Neural cell (in vitro differentiated cells): ENCODE results near the gene SFRP5. TPM values are rescaled to one million over a fixed set of nuclear protein-coding genes. Genes with fewer than 3 reads are reported as not detected.

Experiments
- H2AFZ ChIP-seq: fragments of 200-600, 300-800 bp; sonication (generic), shearing (Covaris generic); 2 replicates; pipeline ENCODE4 v1.6.0; 2014; ENCODE audit warnings: low read depth, mild to moderate bottlenecking, antibody characterized with exemption, low read length, moderate library complexity
- H3F3A ChIP-seq: fragments of 200-600 bp; shearing (Covaris generic); 2 replicates; pipeline ENCODE4 v1.6.1; 2016; ENCODE audit warnings: mild to moderate bottlenecking, moderate library complexity, mixed read lengths, antibody characterized with exemption, low read length; ENCODE audit not compliant: insufficient read depth, poor library complexity, severe bottlenecking
- H3K27ac ChIP-seq: fragments of 200-600, 300-800 bp; sonication (generic), shearing (Covaris generic); 2 replicates; pipeline ENCODE4 v1.5.1; 2014; ENCODE audit warnings: mild to moderate bottlenecking, low read length, moderate library complexity
- H3K27me3 ChIP-seq: fragments of 300-800, 200-600 bp; sonication (generic), shearing (Covaris generic); 2 replicates; pipeline ENCODE4 v1.6.0; 2014; ENCODE audit warnings: mild to moderate bottlenecking, low read depth, low read length, moderate library complexity; ENCODE audit not compliant: insufficient read depth
- H3K36me3 ChIP-seq: fragments of 300-800, 200-600 bp; sonication (generic), shearing (Covaris generic); 2 replicates; pipeline ENCODE4 v1.5.1; 2014; ENCODE audit warnings: mild to moderate bottlenecking, antibody characterized with exemption, low read length, moderate library complexity; ENCODE audit not compliant: insufficient read depth
- H3K4me2 ChIP-seq: fragments of 300-800, 200-600 bp; sonication (generic), shearing (Covaris generic); 2 replicates; pipeline ENCODE4 v1.6.0; 2014; ENCODE audit warnings: mild to moderate bottlenecking, low read length
- H3K4me3 ChIP-seq: fragments of 300-800, 200-600 bp; sonication (generic), shearing (Covaris generic); 2 replicates; pipeline ENCODE4 v1.5.1; 2014; ENCODE audit warnings: mild to moderate bottlenecking, low read length, moderate library complexity
- H3K79me2 ChIP-seq: fragments of 200-600 bp; shearing (Covaris generic); replicated peaks from 2 replicates; pipeline ENCODE4 v1.6.0; 2014; ENCODE audit warnings: mild to moderate bottlenecking, low read length, moderate library complexity; ENCODE audit not compliant: insufficient read depth
- H3K9ac ChIP-seq: fragments of 300-800, 200-600 bp; sonication (generic), shearing (Covaris generic); 2 replicates; pipeline ENCODE4 v1.6.1; 2016; ENCODE audit warnings: mild to moderate bottlenecking, low read length, mixed read lengths
- H3K9me2 ChIP-seq: fragments of 200-600 bp; shearing (Covaris generic); 2 replicates; pipeline ENCODE4 v1.6.1; 2016; ENCODE audit warnings: mild to moderate bottlenecking, low read length, mixed read lengths; ENCODE audit not compliant: insufficient read depth
- H3K9me3 ChIP-seq: fragments of 200-600, 300-800 bp; sonication (generic), shearing (Covaris generic); 2 replicates; pipeline ENCODE4 v1.6.1; 2016; ENCODE audit warnings: mild to moderate bottlenecking, mixed run types, low read length, moderate library complexity, mixed read lengths
- H4K20me1 ChIP-seq: fragments of 200-600 bp; shearing (Covaris generic); 2 replicates; pipeline ENCODE4 v1.6.1; 2016; ENCODE audit warnings: mild to moderate bottlenecking, mixed run types; ENCODE audit not compliant: insufficient read depth
- CTCF ChIP-seq: fragments of 450-650 bp; IDR thresholded peaks from 2 replicates; pipeline ENCODE4 v1.5.1; 2014; ENCODE audit warnings: antibody characterized with exemption, mild to moderate bottlenecking, moderate library complexity; ENCODE audit not compliant: poor library complexity, severe bottlenecking
- EP300 ChIP-seq: fragments of 450-650 bp; conservative IDR thresholded peaks from 2 replicates; pipeline ENCODE4 v1.6.1; 2014; ENCODE audit warnings: antibody characterized with exemption, mild to moderate bottlenecking, moderate library complexity; ENCODE audit not compliant: poor library complexity, severe bottlenecking
- EZH2 ChIP-seq: fragments of 200-600, 300-800 bp; shearing (Covaris generic), sonication (generic); IDR thresholded peaks from 2 replicates; pipeline ENCODE4 v1.6.1; 2014; ENCODE audit warnings: antibody characterized with exemption, low read length, borderline replicate concordance, mild to moderate bottlenecking; ENCODE audit not compliant: insufficient read depth, poor library complexity, severe bottlenecking
- MXI1 ChIP-seq: fragments of 450-650 bp; conservative IDR thresholded peaks from 2 replicates; pipeline ENCODE4 v1.6.1; 2014; ENCODE audit warnings: antibody characterized with exemption, mild to moderate bottlenecking; ENCODE audit not compliant: poor library complexity, severe bottlenecking
- POLR2AphosphoS5 ChIP-seq: IDR thresholded peaks from 2 replicates; pipeline ENCODE4 v1.6.1; 2012
- RAD21 ChIP-seq: fragments of 450-650 bp; conservative IDR thresholded peaks from 2 replicates; pipeline ENCODE4 v1.6.1; 2014; ENCODE audit warnings: antibody characterized with exemption, mild to moderate bottlenecking, moderate library complexity
- REST ChIP-seq: IDR thresholded peaks from 2 replicates; pipeline ENCODE4 v1.6.1; 2012; ENCODE audit warnings: borderline replicate concordance
- SMC3 ChIP-seq: fragments of 450-650 bp; conservative IDR thresholded peaks from 2 replicates; pipeline ENCODE4 v1.6.1; 2014; ENCODE audit warnings: antibody characterized with exemption, mild to moderate bottlenecking, moderate library complexity; ENCODE audit not compliant: poor library complexity
- TAF1 ChIP-seq: IDR thresholded peaks from 2 replicates; pipeline ENCODE4 v1.6.1; 2012; ENCODE audit warnings: low read depth
- polyA plus RNA-seq: library from polyadenylated mRNA; depleted of rRNA; stranded (reverse); fragments of >200 nt; gene quantifications from 2 replicates; pipeline ENCODE4 v1.2.3, GENCODE V29; 2014

The SFRP5 gene
- polyA plus RNA-seq, 1 donor from 2014 or later: 1.2 TPM

- H3K9ac ChIP-seq: no peak overlapping the region
- H2AFZ ChIP-seq: no peak overlapping the region
- TF ChIP-seq REST (no peak), EZH2 (no peak), SMC3 (no peak), RAD21 (no peak), EP300 (no peak), CTCF (no peak), TAF1 (no peak)
Measured at GRCh38 chr10:97814996-97815395, 43.2 kb upstream of the SFRP5 start.

GRCh38 chr10:97813311-97813710 lies 41.5 kb upstream of the SFRP5 start:
- H3F3A ChIP-seq: no peaks in the 10 kb centered on the region
- H3K9ac ChIP-seq: no peak overlapping the region
- no peaks in the 10 kb centered on the region for H3K79me2 ChIP-seq
- H3K27me3 ChIP-seq: no peaks in the 10 kb centered on the region
- H3K9me3 ChIP-seq: no peaks in the 10 kb centered on the region
- H3K4me2 ChIP-seq: no peak overlapping the region
- no peaks in the 10 kb centered on the region for H4K20me1 ChIP-seq
- no peaks in the 10 kb centered on the region for H3K9me2 ChIP-seq
- H3K4me3 ChIP-seq: no peak overlapping the region
- H3K36me3 ChIP-seq: no peaks in the 10 kb centered on the region
- no peak overlapping the region for H3K27ac ChIP-seq
- H2AFZ ChIP-seq: no peak overlapping the region
- TF ChIP-seq POLR2AphosphoS5: no peak
- no peak for TF ChIP-seq REST
- no peak for TF ChIP-seq EZH2
- no peak for TF ChIP-seq TAF1
- TF ChIP-seq CTCF: no peak
- TF ChIP-seq SMC3: no peak
- TF ChIP-seq EP300: no peak
- TF ChIP-seq MXI1: no peak

More at GRCh38 chr10:97814996-97815395, 43.2 kb upstream of the SFRP5 start:
- no peaks in the 10 kb centered on the region for H3K27me3 ChIP-seq
- no peak overlapping the region for H3K4me2 ChIP-seq
- no peak overlapping the region for H3K27ac ChIP-seq
- H3F3A ChIP-seq: no peaks in the 10 kb centered on the region
- H3K9me2 ChIP-seq: no peaks in the 10 kb centered on the region
- H3K79me2 ChIP-seq: no peaks in the 10 kb centered on the region
- no peak overlapping the region for H3K4me3 ChIP-seq
- no peaks in the 10 kb centered on the region for H3K36me3 ChIP-seq
- no peaks in the 10 kb centered on the region for H4K20me1 ChIP-seq
- no peaks in the 10 kb centered on the region for H3K9me3 ChIP-seq
